GM21526 (cell line): ENCODE data around the gene MEDAG.

ENCODE experiments used
- ATAC-seq: cut with Tn5 transposase; IDR thresholded peaks from one replicate; pipeline ENCODE4 v1.9.1; 2021; ENCODE audit warnings: moderate library complexity; ENCODE audit not compliant: unreplicated experiment, low FRiP score

The MEDAG gene

GRCh38 chr13:30905932-30906383, at the start of gene MEDAG:
Gene MEDAG, plus strand, starts transcription at chr13:30906271. Its CDS starts 245 bp downstream, at chr13:30906516.
- ATAC-seq: no peak

GRCh38 chr13:30857018-30857417, 49.1 kb upstream of the MEDAG start:
- no peak for ATAC-seq

- no peak for ATAC-seq
These were observed 48.4 kb upstream of the MEDAG start for GRCh38 chr13:30857636-30858035.

- ATAC-seq: no peak
These were observed 46.7 kb upstream of the MEDAG start for GRCh38 chr13:30859326-30859725.

GRCh38 chr13:30861163-30861562, 44.9 kb upstream of the MEDAG start:
- ATAC-seq: no peak

GRCh38 chr13:30861836-30862467, 44.1 kb upstream of the MEDAG start:
- ATAC-seq: no peak

GRCh38 chr13:30862707-30863106, 43.4 kb upstream of the MEDAG start:
- no peak for ATAC-seq

- ATAC-seq: no peak
These were observed 42.8 kb upstream of the MEDAG start for GRCh38 chr13:30863231-30863630.

GRCh38 chr13:30863796-30864195, 42.3 kb upstream of the MEDAG start:
- no peak for ATAC-seq

GRCh38 chr13:30864433-30865122, 41.5 kb upstream of the MEDAG start:
- no peak for ATAC-seq

GRCh38 chr13:30865123-30866049, 40.7 kb upstream of the MEDAG start:
- peak; percentile 75 for ATAC-seq

GRCh38 chr13:30866677-30867076, 39.4 kb upstream of the MEDAG start:
- ATAC-seq: no peak

- no peak for ATAC-seq
These were observed 38.9 kb upstream of the MEDAG start for GRCh38 chr13:30867089-30867669.

- ATAC-seq: no peak
These were observed 37.1 kb upstream of the MEDAG start for GRCh38 chr13:30868799-30869470.

GRCh38 chr13:30869491-30869890, 36.6 kb upstream of the MEDAG start:
- no peak for ATAC-seq

GRCh38 chr13:30870049-30870884, 35.8 kb upstream of the MEDAG start:
- peak; percentile 67 for ATAC-seq

GRCh38 chr13:30870916-30871587, 35.0 kb upstream of the MEDAG start:
- ATAC-seq: no peak

GRCh38 chr13:30871588-30872275, 34.3 kb upstream of the MEDAG start:
- ATAC-seq: no peak
